Heart right ventricle (tissue), 16 donors: ENCODE results near the gene COMT. TPM values are rescaled to one million over a fixed set of nuclear protein-coding genes. Genes with fewer than 3 reads are reported as not detected.
A peak's percentile ranks its signal among the peaks of the same experiment; 100 is the strongest.

Source experiments
- ATAC-seq, 8 donors: fragments of 200-7000 bp; cut with Tn5 transposase; one replicate each; pipeline ENCODE4 v1.9.1; 2020; ENCODE audit warnings: mild to moderate bottlenecking in 8 of 8, moderate library complexity in 8 of 8, moderate number of reproducible peaks in 1 of 8
- DNase-seq, 2 donors: peaks; one replicate each; pipeline ENCODE4 v3.0.0-alpha.2; 2020
- H3K27ac ChIP-seq, 10 donors: fragments of 200-600 bp; sonication (generic) in 2 of 10; one replicate each; pipeline versions ENCODE4 v1.5.0 to v1.8.0; 2020 to 2022; ENCODE audit warnings: mild to moderate bottlenecking in 3 of 10
- H3K27me3 ChIP-seq, 7 donors: fragments of 200-600 bp; one replicate each; pipeline ENCODE4 v1.8.0; 2021 to 2022; ENCODE audit warnings: mild to moderate bottlenecking in 2 of 7
- H3K36me3 ChIP-seq, 9 donors: fragments of 200-600 bp; sonication (generic) in 1 of 9; one replicate each; pipeline versions ENCODE4 v1.5.0 to v1.8.0; 2020 to 2022; ENCODE audit warnings: mild to moderate bottlenecking in 2 of 9
- H3K4me1 ChIP-seq, 9 donors: fragments of 200-600 bp; sonication (generic) in 1 of 9; one replicate each; pipeline versions ENCODE4 v1.5.0 to v1.8.0; 2020 to 2022; ENCODE audit warnings: mild to moderate bottlenecking in 4 of 9
- H3K4me3 ChIP-seq, 10 donors: fragments of 200-600 bp; sonication (generic) in 2 of 10; one replicate each; pipeline versions ENCODE4 v1.5.0 to v1.8.0; 2020 to 2022; ENCODE audit warnings: mild to moderate bottlenecking in 7 of 10, moderate library complexity in 2 of 10
- H3K9me3 ChIP-seq, 11 donors: fragments of 200-600 bp in 10 of 11; sonication (generic) in 2 of 11; one replicate each; pipeline versions ENCODE4 v1.5.0 to v1.8.0; 2013 to 2022; ENCODE audit warnings: mild to moderate bottlenecking in 2 of 11, control low read depth in 1 of 11, moderate library complexity in 1 of 11
- CTCF ChIP-seq, 9 donors: fragments of 200-600 bp; sonication (generic) in 2 of 9; IDR thresholded peaks; one replicate each; pipeline versions ENCODE4 v1.5.0 to v1.8.0; 2021 to 2022; ENCODE audit warnings: antibody characterized with exemption in 9 of 9, mild to moderate bottlenecking in 5 of 9, moderate library complexity in 1 of 9
- WGBS, 2 donors: extraction: QIAGEN DNeasy Blood & Tissue Kit; methylation state at CpG; one replicate each; pipeline ENCODE4 v1.1.7; 2013; ENCODE audit warnings: inconsistent platforms in 1 of 2; 5-methylcytosine and 5-hydroxymethylcytosine counted together
- intact Hi-C, 10 donors: fragments of 100-400 bp; cut with DNase I; formaldehyde crosslinking; loops; one replicate each; pipeline versions ENCODE4 v1.11.1 to v1.14.2; 2022
- polyA plus RNA-seq, 2 donors: library from polyadenylated mRNA; stranded (reverse); fragments of 200-250 nt; gene quantifications; one replicate each; pipeline ENCODE4 v1.2.3, GENCODE V29; 2013
- total RNA-seq, 10 donors: library from RNA; stranded (reverse); fragmentation: NEBNext Ultra II Directional in 3 of 10; extraction: Animal tissue kit (Norgen Biotek cat#: 25700) in 3 of 10; gene quantifications; one replicate each; pipeline versions ENCODE4 v1.2.1 to v1.2.4, GENCODE V29; 2021 to 2023
- donor health status: Arrhythmogenic right ventricular cardiomyopathy.
- donor health status: ischemic (EF 13 %, LVEDD 7.1; RV severe dilation, severe dysfunction).
- donor health status: healthy with polysubstance abuse.
- donor health status: DM: no; HTN: yes; CAD: no.
- donor health status: DM: no; HTN: no; CAD: no.
- donor health status: ischemic (EF 25% LVEDD 6.9; RV normal size, moderate dysfunction).
- donor health status: ischemic (EF 25% LVEDD 5.7; RV mildly dilated, moderate dysfunction).
- donor health status: healthy.
- donor health status: DM: yes; HTN: yes; CAD: no.
- donor health status: Ischemic cardiomyopathy.
- donor health status: ischemic (EF 35%, LVEDD 5.7; RV mildly dilated, moderate dysfunction).
- donor health status: nonischemic (EF 11% LVEDD 7.7; RV severe dilation, severe dysfunction).
- donor health status: DM: yes; HTN: yes; CAD: no.
- donor health status: PGD.
- donor health status: ischemic (EF 29% LVEDD 5.4; RV normal size, mild dysfunction).
- donor health status: nonischemic (EF 23%, LVEDD 6.1; RV moderate dilation, normal function).

The COMT gene
- total and polyA plus RNA-seq, 12 donors, result 42.9 to 273 (median 101) TPM

GRCh38 chr22:19902245-19902715 lies 39.3 kb upstream of the COMT start:
- Histone ChIP-seq H3K4me3 (no peak overlapping the region), H3K4me1 (no peaks in the 10 kb centered on the region), H3K27ac (no peak overlapping the region), H3K27me3 (no peaks in the 10 kb centered on the region), H3K9me3 (no peaks in the 10 kb centered on the region), H3K36me3 (peaks cover 0 to 62% (median 4%) of the 10 kb centered on the region in 9 donors)
- WGBS, 2 donors, result 91% methylated on average over 7 of the region's 7 CpGs
- DNase-seq (no peak), ATAC-seq (no peak)
- intact Hi-C loops, result no loop called here
- TF ChIP-seq CTCF (IDR thresholded peaks at IDR 0.05), result no peak

DNA sequence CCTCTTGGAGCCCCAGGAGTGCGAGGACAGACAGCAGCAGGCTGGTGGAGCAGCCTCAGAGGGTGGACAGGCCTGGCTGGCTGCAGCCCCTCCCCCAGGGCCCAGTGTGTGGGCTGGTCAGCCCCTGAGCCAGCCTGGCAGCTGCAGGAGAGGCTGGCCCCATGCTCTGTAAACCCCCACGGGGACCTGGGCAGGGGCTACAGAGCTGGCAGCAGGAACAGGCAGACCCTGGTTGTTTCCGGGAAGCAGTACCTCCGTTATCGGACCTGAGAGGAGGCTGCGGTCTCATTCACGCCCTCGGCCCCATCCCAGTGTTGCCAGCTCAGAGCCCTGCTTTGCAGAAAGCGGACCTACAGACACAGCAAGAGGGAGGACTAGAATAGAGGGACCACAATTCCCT lies 38.5 kb upstream of the COMT start:
- no peak for TF ChIP-seq CTCF (IDR thresholded peaks at IDR 0.05)
- WGBS, 2 donors, result 83 to 88% methylated on average over 9 of the region's 9 CpGs
- DNase-seq (no peak), ATAC-seq (peak in 2 of 8 donors; percentile 33 to 51)
- H3K27ac ChIP-seq, result no peak overlapping the region
- H3K4me1 ChIP-seq, result no peaks in the 10 kb centered on the region
- no peaks in the 10 kb centered on the region for H3K9me3 ChIP-seq
- no peaks in the 10 kb centered on the region for H3K27me3 ChIP-seq
- intact Hi-C loops, result no loop called here
- peaks cover 0 to 54% (median under 1%) of the 10 kb centered on the region in 9 donors for H3K36me3 ChIP-seq
- no peak overlapping the region for H3K4me3 ChIP-seq

GRCh38 chr22:19903513-19903912 lies 38.1 kb upstream of the COMT start:
- intact Hi-C loops, result no loop called here
- H3K27ac ChIP-seq, result no peak overlapping the region
- ATAC-seq (peak in 3 of 8 donors; percentile 6 to 19 (median 17)), DNase-seq (no peak)
- no peaks in the 10 kb centered on the region for H3K4me1 ChIP-seq
- 81 to 82% methylated on average over 12 of the region's 12 CpGs for WGBS, 2 donors
- H3K27me3 ChIP-seq, result no peaks in the 10 kb centered on the region
- no peak for TF ChIP-seq CTCF (IDR thresholded peaks at IDR 0.05)
- peaks cover 0 to 54% (median 2%) of the 10 kb centered on the region in 9 donors for H3K36me3 ChIP-seq
- H3K4me3 ChIP-seq, result no peak overlapping the region
- no peaks in the 10 kb centered on the region for H3K9me3 ChIP-seq

- DNase-seq, result no peak
- no peak overlapping the region for H3K4me3 ChIP-seq
- H3K4me1 ChIP-seq, result no peaks in the 10 kb centered on the region
- peaks cover 0 to 52% (median 4%) of the 10 kb centered on the region in 9 donors for H3K36me3 ChIP-seq
- 84 to 94% methylated on average over 16 of the region's 16 CpGs for WGBS, 2 donors
- TF ChIP-seq CTCF (IDR thresholded peaks at IDR 0.05), result no peak
- no peak overlapping the region for H3K27ac ChIP-seq
- ATAC-seq, result peak in 2 of 8 donors; percentile 10 to 12
- no peaks in the 10 kb centered on the region for H3K9me3 ChIP-seq
- intact Hi-C loops, result no loop called here
- H3K27me3 ChIP-seq, result no peaks in the 10 kb centered on the region
These were observed 37.3 kb upstream of the COMT start for GRCh38 chr22:19904174-19904856.
